ENCODE measurements around the gene FHIT.

- TF ChIP-seq CTCF (IDR thresholded peaks at IDR 0.05) (no peak), POLR2AphosphoS5 (IDR thresholded peaks at IDR 0.05) (no peak), POLR2A (IDR thresholded peaks at IDR 0.05; ENCODE audit: low read depth) (no peak)
Observed at GRCh38 chr3:59854061-59854709, 1397.1 kb downstream of the FHIT start.

Measured in esophagus muscularis mucosa (tissue), 3 donors.